HepG2 (cell line): ENCODE results near the gene ZNF33A.

Experiments
- BCL3 ChIP-seq: sonication (generic); formaldehyde crosslinking; IDR thresholded peaks from 2 replicates; pipeline ENCODE4 v1.5.1; 2020; ENCODE audit warnings: mild to moderate bottlenecking, missing genetic modification reagents, moderate library complexity
- CTCF ChIP-seq: sonication (generic); formaldehyde crosslinking; IDR thresholded peaks from 2 replicates; pipeline ENCODE4 v1.5.0; 2020; ENCODE audit warnings: mild to moderate bottlenecking, missing genetic modification reagents, moderate library complexity
- KDM1A ChIP-seq: IDR thresholded peaks from 2 replicates; pipeline ENCODE4 v1.6.1; 2016; ENCODE audit warnings: missing compliant biosample characterization
- MXD4 ChIP-seq: IDR thresholded peaks from 2 replicates; pipeline ENCODE4 v1.6.1; 2016; ENCODE audit warnings: mild to moderate bottlenecking, missing biosample characterization, missing genetic modification reagents
- MXI1 ChIP-seq: IDR thresholded peaks from 3 replicates; pipeline ENCODE4 v1.6.1; 2012; ENCODE audit warnings: low read depth, low read length, inconsistent platforms, borderline replicate concordance
- RAD21 ChIP-seq: fragments of 450-650 bp; formaldehyde crosslinking; IDR thresholded peaks from 2 replicates; pipeline ENCODE4 v1.5.0; 2020; ENCODE audit warnings: mild to moderate bottlenecking
- ZNF512 ChIP-seq: sonication (generic); formaldehyde crosslinking; IDR thresholded peaks from 2 replicates; pipeline ENCODE4 v1.4.0; 2020; ENCODE audit warnings: mild to moderate bottlenecking, missing genetic modification reagents
- ZSCAN30 ChIP-seq: sonication (generic); formaldehyde crosslinking; IDR thresholded peaks from 2 replicates; pipeline ENCODE4 v1.5.0; 2020; ENCODE audit warnings: mild to moderate bottlenecking, missing genetic modification reagents

GRCh38 chr10:38025283-38025682, 14.8 kb downstream of the ZNF33A start:
- TF ChIP-seq ZNF512 (CRISPR knock-in tag) (no peak), ZSCAN30 (CRISPR knock-in tag) (no peak), RAD21 (CRISPR knock-in tag) (no peak), KDM1A (CRISPR knock-in tag) (no peak), CTCF (CRISPR knock-in tag) (no peak), BCL3 (CRISPR knock-in tag) (no peak), MXI1 (no peak), MXD4 (CRISPR knock-in tag) (no peak)
